Measurements from ENCODE around the gene HS3ST4.

HS3ST4 gene

GRCh38 chr16:25823891-25824290 is 132.1 kb downstream of the HS3ST4 start:
- DNase-seq (ENCODE audit: low read depth in 2 of 2) = no peak

- DNase-seq (ENCODE audit: low read depth in 2 of 2) = no peak
Measured at GRCh38 chr16:25827709-25828108, 135.9 kb downstream of the HS3ST4 start.

GRCh38 chr16:25828510-25828909 is 136.8 kb downstream of the HS3ST4 start:
- DNase-seq (ENCODE audit: low read depth in 2 of 2) = no peak

- no peak for DNase-seq (ENCODE audit: low read depth in 2 of 2)
Measured at GRCh38 chr16:25832291-25832690, 140.5 kb downstream of the HS3ST4 start.

- DNase-seq (ENCODE audit: low read depth in 2 of 2) = no peak
Measured at GRCh38 chr16:25834101-25834500, 142.3 kb downstream of the HS3ST4 start.

GRCh38 chr16:25835126-25835525 is 143.4 kb downstream of the HS3ST4 start:
- DNase-seq (ENCODE audit: low read depth in 2 of 2) = no peak

- DNase-seq (ENCODE audit: low read depth in 2 of 2) = no peak
Measured at GRCh38 chr16:25838724-25839186, 147.0 kb downstream of the HS3ST4 start.

GRCh38 chr16:25841761-25842160 is 150.0 kb downstream of the HS3ST4 start:
- DNase-seq (ENCODE audit: low read depth in 2 of 2) = no peak

- no peak for DNase-seq (ENCODE audit: low read depth in 2 of 2)
Measured at GRCh38 chr16:25845901-25846300, 154.1 kb downstream of the HS3ST4 start.

- DNase-seq (ENCODE audit: low read depth in 2 of 2) = no peak
Measured at GRCh38 chr16:25854141-25854540, 162.4 kb downstream of the HS3ST4 start.

- DNase-seq (ENCODE audit: low read depth in 2 of 2) = no peak
Measured at GRCh38 chr16:25855063-25855462, 163.3 kb downstream of the HS3ST4 start.

GRCh38 chr16:25855818-25856217 is 164.1 kb downstream of the HS3ST4 start:
- DNase-seq (ENCODE audit: low read depth in 2 of 2) = no peak

GRCh38 chr16:25859645-25860044 is 167.9 kb downstream of the HS3ST4 start:
- no peak for DNase-seq (ENCODE audit: low read depth in 2 of 2)

GRCh38 chr16:25867041-25867440 is 175.3 kb downstream of the HS3ST4 start:
- DNase-seq (ENCODE audit: low read depth in 2 of 2) = no peak

GRCh38 chr16:25868106-25868505 is 176.3 kb downstream of the HS3ST4 start:
- no peak for DNase-seq (ENCODE audit: low read depth in 2 of 2)

GRCh38 chr16:25868706-25869370 is 177.1 kb downstream of the HS3ST4 start:
- DNase-seq (ENCODE audit: low read depth in 2 of 2) = no peak

GRCh38 chr16:25872369-25873070 is 180.8 kb downstream of the HS3ST4 start:
- DNase-seq (ENCODE audit: low read depth in 2 of 2) = no peak

- DNase-seq (ENCODE audit: low read depth in 2 of 2) = no peak
Measured at GRCh38 chr16:25874196-25874595, 182.4 kb downstream of the HS3ST4 start.

GRCh38 chr16:25875956-25876598 is 184.3 kb downstream of the HS3ST4 start:
- DNase-seq (ENCODE audit: low read depth in 2 of 2) = no peak

GRCh38 chr16:25877103-25877502 is 185.3 kb downstream of the HS3ST4 start:
- DNase-seq (ENCODE audit: low read depth in 2 of 2) = no peak

GRCh38 chr16:25886598-25886997 is 194.8 kb downstream of the HS3ST4 start:
- no peak for DNase-seq (ENCODE audit: low read depth in 2 of 2)

GRCh38 chr16:25888868-25889267 is 197.1 kb downstream of the HS3ST4 start:
- no peak for DNase-seq (ENCODE audit: low read depth in 2 of 2)

GRCh38 chr16:25893332-25893731 is 201.6 kb downstream of the HS3ST4 start:
- DNase-seq (ENCODE audit: low read depth in 2 of 2) = no peak
